HG03457 (cell line): ENCODE results near the gene METTL14.
A peak's percentile ranks its signal among the peaks of the same experiment; 100 is the strongest.
"Not testable (repeated sequence)": the region's sequence is repeated elsewhere in the genome, so short reads cannot be mapped to it uniquely, and the experiment has no call there.

Source experiments
- ATAC-seq: cut with Tn5 transposase; IDR thresholded peaks from one replicate; pipeline ENCODE4 v1.9.1; 2021; ENCODE audit warnings: moderate number of reproducible peaks; ENCODE audit not compliant: unreplicated experiment

METTL14 gene

GRCh38 chr4:118684873-118685811 lies at the start of gene METTL14:
METTL14 (plus strand) TSS chr4:118685392; CDS start chr4:118685535, 143 bp downstream.
- ATAC-seq: peak; percentile 99

GRCh38 chr4:118636126-118636525 lies 49.1 kb upstream of the METTL14 start:
- ATAC-seq: not testable (repeated sequence)

- not testable (repeated sequence) for ATAC-seq
Measured at GRCh38 chr4:118664665-118665064, 20.5 kb upstream of the METTL14 start.

- not testable (repeated sequence) for ATAC-seq
Measured at GRCh38 chr4:118669220-118669619, 16.0 kb upstream of the METTL14 start.

- not testable (repeated sequence) for ATAC-seq
Measured at GRCh38 chr4:118670968-118671367, 14.2 kb upstream of the METTL14 start.

GRCh38 chr4:118676128-118676527 lies 9.1 kb upstream of the METTL14 start:
- ATAC-seq: no peak

GRCh38 chr4:118680808-118681207 lies 4.4 kb upstream of the METTL14 start:
- ATAC-seq: no peak

- no peak for ATAC-seq
Measured at GRCh38 chr4:118682928-118683327, 2.3 kb upstream of the METTL14 start.

GRCh38 chr4:118683513-118683912 lies 1.7 kb upstream of the METTL14 start:
- no peak for ATAC-seq

GRCh38 chr4:118703118-118703517 lies 17.9 kb downstream of the METTL14 start:
- no peak for ATAC-seq

GRCh38 chr4:118711052-118711451 lies 25.9 kb downstream of the METTL14 start:
- no peak for ATAC-seq

- ATAC-seq: no peak
Measured at GRCh38 chr4:118712872-118713271, 27.7 kb downstream of the METTL14 start.

- no peak for ATAC-seq
Measured at GRCh38 chr4:118714682-118715081, 29.5 kb downstream of the METTL14 start.

GRCh38 chr4:118716304-118716703 lies 31.1 kb downstream of the METTL14 start:
- ATAC-seq: no peak

- no peak for ATAC-seq
Measured at GRCh38 chr4:118718511-118719170, 33.4 kb downstream of the METTL14 start.

GRCh38 chr4:118721752-118722151 lies 36.6 kb downstream of the METTL14 start:
- no peak for ATAC-seq

GRCh38 chr4:118723369-118723768 lies 38.2 kb downstream of the METTL14 start:
- ATAC-seq: no peak

GRCh38 chr4:118727360-118727759 lies 42.2 kb downstream of the METTL14 start:
- no peak for ATAC-seq

GRCh38 chr4:118729287-118730286 lies 44.4 kb downstream of the METTL14 start:
- no peak for ATAC-seq

- ATAC-seq: no peak
Measured at GRCh38 chr4:118730683-118731082, 45.5 kb downstream of the METTL14 start.
